Astrocyte of the cerebellum (primary cell): Measurements from ENCODE around the gene ATXN10.

Experiments
- DNase-seq: peaks from one replicate; pipeline ENCODE4 v3.0.0-alpha.2; 2011; ENCODE audit warnings: low read depth
- H3K4me3 ChIP-seq: 2 replicates; pipeline ENCODE4 v1.5.1; 2011; ENCODE audit warnings: mild to moderate bottlenecking, low read depth, low read length, moderate library complexity
- in situ Hi-C: cut with HindIII; loops from 2 replicates; pipeline ENCODE4 v1.10.0; 2017; ENCODE audit warnings: low sequenced_read_pairs
- TF ChIP-seq, protein P1 (sequence below): IDR thresholded peaks from 2 replicates; pipeline ENCODE4 v1.5.1; 2012; ENCODE audit warnings: low read length, low read depth, moderate library complexity, mild to moderate bottlenecking; ENCODE audit errors: missing control alignments

ATXN10 gene

GRCh38 chr22:45692549-45692948, 20.9 kb downstream of the ATXN10 start:
- in situ Hi-C loops = no loop called here
- TF ChIP-seq, protein P1, sequence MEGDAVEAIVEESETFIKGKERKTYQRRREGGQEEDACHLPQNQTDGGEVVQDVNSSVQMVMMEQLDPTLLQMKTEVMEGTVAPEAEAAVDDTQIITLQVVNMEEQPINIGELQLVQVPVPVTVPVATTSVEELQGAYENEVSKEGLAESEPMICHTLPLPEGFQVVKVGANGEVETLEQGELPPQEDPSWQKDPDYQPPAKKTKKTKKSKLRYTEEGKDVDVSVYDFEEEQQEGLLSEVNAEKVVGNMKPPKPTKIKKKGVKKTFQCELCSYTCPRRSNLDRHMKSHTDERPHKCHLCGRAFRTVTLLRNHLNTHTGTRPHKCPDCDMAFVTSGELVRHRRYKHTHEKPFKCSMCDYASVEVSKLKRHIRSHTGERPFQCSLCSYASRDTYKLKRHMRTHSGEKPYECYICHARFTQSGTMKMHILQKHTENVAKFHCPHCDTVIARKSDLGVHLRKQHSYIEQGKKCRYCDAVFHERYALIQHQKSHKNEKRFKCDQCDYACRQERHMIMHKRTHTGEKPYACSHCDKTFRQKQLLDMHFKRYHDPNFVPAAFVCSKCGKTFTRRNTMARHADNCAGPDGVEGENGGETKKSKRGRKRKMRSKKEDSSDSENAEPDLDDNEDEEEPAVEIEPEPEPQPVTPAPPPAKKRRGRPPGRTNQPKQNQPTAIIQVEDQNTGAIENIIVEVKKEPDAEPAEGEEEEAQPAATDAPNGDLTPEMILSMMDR = no peak
- DNase-seq = peak; percentile 52
- H3K4me3 ChIP-seq = no peak overlapping the region

GRCh38 chr22:45693835-45694234, 22.2 kb downstream of the ATXN10 start:
- no peak overlapping the region for H3K4me3 ChIP-seq
- in situ Hi-C loops = no loop called here
- no peak for DNase-seq
- TF ChIP-seq, protein P1 = no peak

DNA sequence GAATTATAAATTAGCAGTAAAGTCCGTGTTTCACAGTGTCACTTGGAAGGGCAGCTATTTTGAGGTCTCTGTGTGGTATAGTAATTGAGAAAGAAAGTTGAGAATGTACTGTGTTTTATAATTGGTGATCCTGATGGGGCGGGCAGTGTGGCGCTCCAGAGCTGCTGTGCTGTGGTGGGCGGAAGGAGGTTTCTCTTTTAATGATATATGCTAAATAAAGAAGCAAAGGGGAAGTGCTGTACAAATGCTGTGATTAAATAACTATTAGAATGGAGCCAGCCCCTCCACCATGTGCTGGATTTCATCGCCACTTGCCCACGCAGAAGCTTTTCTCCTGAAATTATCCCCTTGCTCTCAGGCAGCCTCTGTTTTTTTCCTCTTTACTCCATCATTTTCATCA, 24.6 kb downstream of the ATXN10 start:
- TF ChIP-seq, protein P1 = no peak
- no peak for DNase-seq
- no peak overlapping the region for H3K4me3 ChIP-seq
- in situ Hi-C loops = no loop called here

DNA sequence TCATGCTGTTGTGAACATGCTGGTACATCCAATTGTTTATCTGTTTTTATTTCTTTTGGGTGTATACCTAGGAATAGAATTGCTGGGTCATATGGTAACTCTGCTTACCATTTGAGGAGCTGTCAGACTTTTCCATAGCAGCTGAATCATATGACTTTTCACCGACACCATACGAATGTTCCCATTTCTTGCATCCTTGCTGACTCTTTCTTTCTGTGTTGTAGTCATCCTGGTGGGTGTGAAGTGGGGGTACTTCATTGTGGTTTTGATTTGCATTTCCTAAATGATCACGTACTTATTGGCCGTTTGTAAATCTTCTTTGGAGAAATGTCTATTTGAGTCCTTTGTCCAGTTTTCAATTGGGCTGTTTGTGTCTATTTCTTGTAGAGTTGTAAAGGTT, 26.5 kb downstream of the ATXN10 start:
- TF ChIP-seq, protein P1 = no peak
- no peak for DNase-seq
- H3K4me3 ChIP-seq = no peak overlapping the region
- in situ Hi-C loops = no loop called here

- DNase-seq = no peak
- H3K4me3 ChIP-seq = no peak overlapping the region
- in situ Hi-C loops = no loop called here
- TF ChIP-seq, protein P1 = no peak
Observed at GRCh38 chr22:45702981-45703380, 31.3 kb downstream of the ATXN10 start.

DNA sequence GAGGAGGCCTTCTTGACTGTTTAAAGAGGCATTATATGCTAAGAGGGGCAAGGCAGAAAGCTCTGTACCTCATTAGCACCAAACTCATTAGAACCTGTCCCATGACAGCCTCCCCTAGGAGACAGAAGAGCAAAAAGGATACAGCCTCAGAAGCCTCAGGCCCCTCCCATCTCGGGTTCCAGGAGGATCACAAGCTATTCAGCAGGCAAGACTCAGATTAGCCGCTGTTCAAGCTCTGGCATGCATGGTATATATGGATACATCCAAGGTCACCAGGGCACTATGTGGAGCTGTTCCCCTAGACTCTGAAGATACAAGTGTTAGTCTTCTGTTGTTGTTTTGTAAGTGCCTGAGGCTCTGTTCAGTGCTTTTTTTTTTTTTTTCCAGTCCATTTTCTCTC, 32.1 kb downstream of the ATXN10 start:
- DNase-seq = no peak
- H3K4me3 ChIP-seq = no peak overlapping the region
- in situ Hi-C loops = no loop called here
- TF ChIP-seq, protein P1 = no peak

DNA sequence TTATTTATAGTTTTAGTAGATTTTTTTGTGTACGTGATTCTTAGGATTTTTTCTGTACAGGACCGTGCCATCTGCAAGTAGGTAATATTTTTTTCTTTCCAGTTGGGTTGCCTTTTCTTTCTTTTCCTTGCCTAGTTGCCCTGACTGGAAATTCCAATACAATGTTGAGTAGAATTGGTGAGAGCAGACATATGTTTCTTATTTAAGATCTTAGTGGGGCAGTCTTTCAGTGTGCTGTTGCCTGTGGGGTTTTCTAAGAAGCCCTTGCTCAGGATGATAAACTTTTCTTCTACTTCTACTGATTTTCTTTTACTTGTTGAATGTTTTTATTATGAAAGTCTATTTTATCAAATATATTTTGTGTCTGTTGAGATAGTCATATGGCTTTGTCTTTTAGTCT, 33.0 kb downstream of the ATXN10 start:
- H3K4me3 ChIP-seq = no peak overlapping the region
- in situ Hi-C loops = no loop called here
- DNase-seq = no peak
- TF ChIP-seq, protein P1 = no peak
